DOHH2 (cell line): ENCODE measurements around the gene PCNX2.

Experiments
- CTCF ChIP-seq: fragments of 200-600 bp; sonication (generic); IDR thresholded peaks from one replicate; pipeline ENCODE4 v1.5.1; 2014; ENCODE audit warnings: antibody characterized with exemption, mild to moderate bottlenecking, low read depth, low read length; ENCODE audit not compliant: poor library complexity, severe bottlenecking
- EZH2phosphoT487 ChIP-seq: fragments of 200-600 bp; sonication (generic); IDR thresholded peaks from 2 replicates; pipeline ENCODE4 v1.6.1; 2017; ENCODE audit warnings: borderline replicate concordance, mild to moderate bottlenecking, antibody characterized with exemption, low read length, moderate library complexity, mixed read lengths

- TF ChIP-seq CTCF (no peak), EZH2phosphoT487 (no peak)
Observed at GRCh38 chr1:232993555-232993954, 302.0 kb downstream of the PCNX2 start.
